Liver (tissue), 9 donors: ENCODE measurements around the gene ZNF831. TPM values are rescaled to one million over a fixed set of nuclear protein-coding genes. Genes with fewer than 3 reads are reported as not detected.

Source experiments
- DNase-seq: peaks from one replicate; pipeline ENCODE4 v3.0.0-alpha.2; 2017; ENCODE audit warnings: low spot score
- H3K27ac ChIP-seq, 2 donors: one replicate each; pipeline ENCODE4 v1.7.0; 2013; ENCODE audit warnings: inconsistent platforms in 2 of 2, low read length in 2 of 2, control low read depth in 1 of 2, low read depth in 1 of 2, mild to moderate bottlenecking in 1 of 2
- H3K27me3 ChIP-seq, 4 donors: one replicate each; pipeline versions ENCODE4 v1.6.1 to v1.7.0; 2013; ENCODE audit warnings: low read length in 3 of 4, inconsistent platforms in 1 of 4, mild to moderate bottlenecking in 1 of 4, moderate library complexity in 1 of 4; ENCODE audit not compliant: control insufficient read depth in 4 of 4, insufficient read depth in 4 of 4
- H3K36me3 ChIP-seq, 4 donors: one replicate each; pipeline versions ENCODE4 v1.6.1 to v1.7.0; 2013; ENCODE audit warnings: low read length in 3 of 4, mild to moderate bottlenecking in 3 of 4, low read depth in 1 of 4, moderate library complexity in 1 of 4; ENCODE audit not compliant: control insufficient read depth in 4 of 4, insufficient read depth in 3 of 4
- H3K4me1 ChIP-seq, 4 donors: one replicate each; pipeline versions ENCODE4 v1.6.1 to v1.7.0; 2013; ENCODE audit warnings: low read length in 3 of 4, mild to moderate bottlenecking in 3 of 4, moderate library complexity in 1 of 4; ENCODE audit not compliant: control insufficient read depth in 4 of 4, insufficient read depth in 4 of 4
- H3K4me3 ChIP-seq, 3 donors: one replicate each; pipeline versions ENCODE4 v1.6.1 to v1.7.0; 2013; ENCODE audit warnings: low read length in 3 of 3, control low read depth in 1 of 3, low read depth in 1 of 3, mild to moderate bottlenecking in 1 of 3
- H3K9ac ChIP-seq, 2 donors: one replicate each; pipeline ENCODE4 v1.7.0; 2013; ENCODE audit warnings: low read length in 2 of 2, mild to moderate bottlenecking in 2 of 2, moderate library complexity in 2 of 2, control low read depth in 1 of 2, low read depth in 1 of 2
- H3K9me3 ChIP-seq, 4 donors: one replicate each; pipeline versions ENCODE4 v1.6.1 to v1.7.0; 2013; ENCODE audit warnings: low read length in 3 of 4; ENCODE audit not compliant: control insufficient read depth in 4 of 4
- CTCF ChIP-seq: fragments of 150-350 bp; IDR thresholded peaks from 2 replicates; pipeline ENCODE4 v1.5.1; 2017; ENCODE audit warnings: improper control_type of control experiment, low read depth, low read length; ENCODE audit not compliant: missing input control
- EGR1 ChIP-seq, 2 donors: IDR thresholded peaks; 2 replicates each; pipeline ENCODE4 v1.6.1; 2016 to 2018; ENCODE audit warnings: antibody characterized with exemption in 2 of 2, low read depth in 2 of 2
- FOXA2 ChIP-seq: IDR thresholded peaks from 2 replicates; pipeline ENCODE4 v1.6.1; 2016; ENCODE audit warnings: antibody characterized with exemption
- GABPA ChIP-seq, 2 donors: IDR thresholded peaks in 1 of 2; conservative IDR thresholded peaks in 1 of 2; 2 replicates each; pipeline ENCODE4 v1.6.1; 2016; ENCODE audit warnings: antibody characterized with exemption in 2 of 2, mild to moderate bottlenecking in 1 of 2, moderate library complexity in 1 of 2
- JUND ChIP-seq, 2 donors: IDR thresholded peaks; 2 replicates each; pipeline ENCODE4 v1.6.1; 2016; ENCODE audit warnings: antibody characterized with exemption in 2 of 2
- MAX ChIP-seq: IDR thresholded peaks from 2 replicates; pipeline ENCODE4 v1.6.1; 2016; ENCODE audit warnings: antibody characterized with exemption
- RAD21 ChIP-seq, 2 donors: IDR thresholded peaks; 2 replicates each; pipeline ENCODE4 v1.6.1; 2016; ENCODE audit warnings: antibody characterized with exemption in 2 of 2, mild to moderate bottlenecking in 2 of 2
- REST ChIP-seq: IDR thresholded peaks from 2 replicates; pipeline ENCODE4 v1.6.1; 2016; ENCODE audit warnings: antibody characterized with exemption, mild to moderate bottlenecking
- RXRA ChIP-seq, 2 donors: IDR thresholded peaks; 2 replicates each; pipeline ENCODE4 v1.6.1; 2017 to 2018; ENCODE audit warnings: antibody characterized with exemption in 2 of 2, mild to moderate bottlenecking in 1 of 2
- TAF1 ChIP-seq: conservative IDR thresholded peaks from 2 replicates; pipeline ENCODE4 v1.6.1; 2016; ENCODE audit warnings: antibody characterized with exemption, mild to moderate bottlenecking
- ZBTB33 ChIP-seq: IDR thresholded peaks from 2 replicates; pipeline ENCODE4 v1.6.1; 2016; ENCODE audit warnings: antibody characterized with exemption
- WGBS: extraction: QIAGEN DNeasy Blood & Tissue Kit; methylation state at CpG from one replicate; pipeline ENCODE4 v1.1.7; 2013; 5-methylcytosine and 5-hydroxymethylcytosine counted together
- polyA plus RNA-seq, 2 donors: library from polyadenylated mRNA; stranded (reverse) in 1 of 2; unstranded in 1 of 2; fragments of 200-250 nt in 1 of 2; fragments of >200 nt in 1 of 2; fragmentation: Nextera tagmentation in 1 of 2; extraction: Ambion mirVana in 1 of 2; gene quantifications; one replicate each; pipeline versions ENCODE4 v1.2.1 to v1.2.3, GENCODE V29; 2013 to 2015
- total RNA-seq, 2 donors: library from RNA; depleted of rRNA; stranded (reverse); fragments of >200 nt; gene quantifications; one replicate each; pipeline ENCODE4 v1.2.3, GENCODE V29; 2014
- TF ChIP-seq, protein P1 (sequence below): IDR thresholded peaks from 2 replicates; pipeline ENCODE4 v1.6.1; 2016; ENCODE audit warnings: antibody characterized with exemption
- donor health status: healthy.
- donor health status: healthy.
- donor health status: healthy.
- donor health status: healthy.
- donor health status: healthy.

The ZNF831 gene
- total and polyA plus RNA-seq, 4 donors, result 0.06 to 0.75 (median 0.13) TPM

DNA sequence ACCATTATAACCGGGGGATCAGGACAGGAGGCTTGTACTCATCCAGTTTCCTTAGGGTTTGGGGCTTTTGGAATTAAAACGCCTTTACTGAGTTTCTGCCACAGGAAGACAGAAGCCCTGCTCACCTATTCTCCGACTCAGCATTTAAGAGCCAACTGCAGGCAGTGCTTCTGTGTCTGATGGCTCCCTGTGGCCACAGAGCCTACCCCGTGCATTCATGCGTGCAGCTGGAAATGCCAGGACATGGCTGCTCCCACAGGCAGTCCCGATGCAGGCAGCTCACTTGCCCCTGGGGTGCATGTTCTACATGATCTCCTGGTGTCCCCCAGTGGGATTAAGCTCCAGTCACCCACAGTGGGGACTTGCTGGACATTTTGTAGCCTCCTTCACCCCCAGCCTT lies 22.2 kb downstream of the ZNF831 start (continued):
- TF ChIP-seq REST, result no peak
- TF ChIP-seq ZBTB33, result no peak

GRCh38 chr20:59190466-59190865 lies 26.8 kb downstream of the ZNF831 start:
- Histone ChIP-seq H3K27ac (no peak overlapping the region), H3K27me3 (peaks cover 0 to 6% (median 1%) of the 10 kb centered on the region in 4 donors), H3K4me1 (peaks cover 0 to 1% (median 0%) of the 10 kb centered on the region in 4 donors), H3K9me3 (no peaks in the 10 kb centered on the region), H3K36me3 (no peaks in the 10 kb centered on the region), H3K9ac (no peak overlapping the region), H3K4me3 (no peak overlapping the region)
- TF ChIP-seq GABPA (IDR thresholded peaks at IDR 0.05 in 1 of 2, conservative IDR thresholded peaks at IDR 0.05 in 1 of 2) (no peak), ZBTB33 (no peak), CTCF (no peak), MAX (no peak), EGR1 (IDR thresholded peaks at IDR 0.05; ENCODE audit: low read depth in 2 of 2) (no peak), REST (no peak), JUND (IDR thresholded peaks at IDR 0.05) (no peak), FOXA2 (no peak), RXRA (IDR thresholded peaks at IDR 0.05) (no peak), RAD21 (IDR thresholded peaks at IDR 0.05) (no peak), TAF1 (no peak)
- TF ChIP-seq, protein P1, sequence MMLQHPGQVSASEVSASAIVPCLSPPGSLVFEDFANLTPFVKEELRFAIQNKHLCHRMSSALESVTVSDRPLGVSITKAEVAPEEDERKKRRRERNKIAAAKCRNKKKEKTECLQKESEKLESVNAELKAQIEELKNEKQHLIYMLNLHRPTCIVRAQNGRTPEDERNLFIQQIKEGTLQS, result no peak
- no peak for DNase-seq
- 81% methylated on average over 5 of the region's 5 CpGs for WGBS
